Neuronal stem cell (in vitro differentiated cells): ENCODE results near the gene RARB.

Experiments
- DNase-seq: peaks from one replicate; pipeline ENCODE4 v3.0.0-alpha.2; 2013; ENCODE audit warnings: low spot score
- H2AFZ ChIP-seq: one replicate; pipeline ENCODE4 v1.6.1; 2013; ENCODE audit warnings: mild to moderate bottlenecking, low read length, inconsistent platforms
- H2AK5ac ChIP-seq: 2 replicates; pipeline ENCODE4 v1.6.1; 2013; ENCODE audit warnings: low read depth, mild to moderate bottlenecking, inconsistent platforms, low read length, moderate library complexity, mixed read lengths
- H2BK120ac ChIP-seq: 2 replicates; pipeline ENCODE4 v1.6.1; 2013; ENCODE audit warnings: low read depth, mild to moderate bottlenecking, inconsistent platforms, low read length, moderate library complexity, mixed read lengths
- H2BK12ac ChIP-seq: one replicate; pipeline ENCODE4 v1.6.1; 2013; ENCODE audit warnings: low read length, inconsistent platforms
- H2BK15ac ChIP-seq: 2 replicates; pipeline ENCODE4 v1.6.1; 2013; ENCODE audit warnings: mild to moderate bottlenecking, low read length, inconsistent platforms, mixed read lengths
- H2BK5ac ChIP-seq: one replicate; pipeline ENCODE4 v1.6.1; 2013; ENCODE audit warnings: inconsistent platforms, mild to moderate bottlenecking, low read length, moderate library complexity
- H3K14ac ChIP-seq: one replicate; pipeline ENCODE4 v1.6.1; 2013; ENCODE audit warnings: low read length, inconsistent platforms
- H3K18ac ChIP-seq: 2 replicates; pipeline ENCODE4 v1.6.1; 2013; ENCODE audit warnings: low read length, inconsistent platforms
- H3K23ac ChIP-seq: 2 replicates; pipeline ENCODE4 v1.6.1; 2013; ENCODE audit warnings: low read depth, mild to moderate bottlenecking, mixed read lengths, low read length, inconsistent platforms; ENCODE audit not compliant: poor library complexity
- H3K27ac ChIP-seq: replicated peaks from 3 replicates; pipeline ENCODE4 v1.5.1; 2013; ENCODE audit warnings: low read length, inconsistent platforms
- H3K27me3 ChIP-seq, 3 experiments: 2 replicates each; pipeline ENCODE4 v1.6.1; 2013; ENCODE audit warnings: low read length in 3 of 3, mild to moderate bottlenecking in 2 of 3, inconsistent platforms in 1 of 3, low read depth in 1 of 3, mixed read lengths in 1 of 3, moderate library complexity in 1 of 3; ENCODE audit not compliant: control insufficient read depth in 3 of 3, insufficient read depth in 3 of 3
- H3K36me3 ChIP-seq, 2 donors: replicated peaks in 1 of 2; 2 replicates each; pipeline ENCODE4 v1.6.1; 2013; ENCODE audit warnings: low read length in 2 of 2; ENCODE audit not compliant: control insufficient read depth in 2 of 2, insufficient read depth in 2 of 2
- H3K4ac ChIP-seq: 2 replicates; pipeline ENCODE4 v1.6.1; 2013; ENCODE audit warnings: inconsistent platforms, mild to moderate bottlenecking, low read length, moderate library complexity
- H3K4me1 ChIP-seq, 2 donors: 1 replicate in 1 of 2; 2 replicates in 1 of 2; pipeline ENCODE4 v1.6.1; 2013; ENCODE audit warnings: low read length in 2 of 2, low read depth in 1 of 2; ENCODE audit not compliant: control insufficient read depth in 2 of 2, insufficient read depth in 1 of 2
- H3K4me2 ChIP-seq: one replicate; pipeline ENCODE4 v1.6.1; 2013; ENCODE audit warnings: mild to moderate bottlenecking, low read length, inconsistent platforms; ENCODE audit not compliant: insufficient read depth, poor library complexity, severe bottlenecking
- H3K4me3 ChIP-seq, 2 donors: 2 replicates each; pipeline ENCODE4 v1.5.1; 2013; ENCODE audit warnings: low read length in 2 of 2, mild to moderate bottlenecking in 2 of 2, inconsistent platforms in 1 of 2, moderate library complexity in 1 of 2
- H3K79me1 ChIP-seq: one replicate; pipeline ENCODE4 v1.6.1; 2013; ENCODE audit warnings: low read depth, mild to moderate bottlenecking, inconsistent platforms, low read length, moderate library complexity
- H3K9ac ChIP-seq: one replicate; pipeline ENCODE4 v1.6.1; 2013; ENCODE audit warnings: mild to moderate bottlenecking, low read depth, low read length, inconsistent platforms; ENCODE audit not compliant: poor library complexity
- H3K9me3 ChIP-seq, 2 donors: replicated peaks in 1 of 2; 2 replicates each; pipeline versions ENCODE3 to v1.6.1; 2013; ENCODE audit warnings: low read length in 2 of 2, mild to moderate bottlenecking in 2 of 2, inconsistent platforms in 1 of 2, low read depth in 1 of 2, mixed read lengths in 1 of 2, moderate library complexity in 1 of 2; ENCODE audit not compliant: control insufficient read depth in 2 of 2, insufficient read depth in 1 of 2
- H4K8ac ChIP-seq: one replicate; pipeline ENCODE4 v1.6.1; 2013; ENCODE audit warnings: low read depth, mild to moderate bottlenecking, inconsistent platforms, low read length, moderate library complexity
- H4K91ac ChIP-seq: one replicate; pipeline ENCODE4 v1.6.1; 2013; ENCODE audit warnings: low read length, low read depth, mild to moderate bottlenecking, inconsistent platforms; ENCODE audit not compliant: poor library complexity
- WGBS, 2 donors: extraction: QIAGEN DNeasy Blood & Tissue Kit; methylation state at CpG; one replicate each; pipeline ENCODE4 v1.1.7; 2013; ENCODE audit warnings: missing lambda C conversion rate in 2 of 2, mixed read lengths in 1 of 2; ENCODE audit not compliant: insufficient read length in 2 of 2, insufficient replicate concordance in 1 of 2; ENCODE audit errors: extremely low coverage in 2 of 2; 5-methylcytosine and 5-hydroxymethylcytosine counted together

Gene RARB

DNA sequence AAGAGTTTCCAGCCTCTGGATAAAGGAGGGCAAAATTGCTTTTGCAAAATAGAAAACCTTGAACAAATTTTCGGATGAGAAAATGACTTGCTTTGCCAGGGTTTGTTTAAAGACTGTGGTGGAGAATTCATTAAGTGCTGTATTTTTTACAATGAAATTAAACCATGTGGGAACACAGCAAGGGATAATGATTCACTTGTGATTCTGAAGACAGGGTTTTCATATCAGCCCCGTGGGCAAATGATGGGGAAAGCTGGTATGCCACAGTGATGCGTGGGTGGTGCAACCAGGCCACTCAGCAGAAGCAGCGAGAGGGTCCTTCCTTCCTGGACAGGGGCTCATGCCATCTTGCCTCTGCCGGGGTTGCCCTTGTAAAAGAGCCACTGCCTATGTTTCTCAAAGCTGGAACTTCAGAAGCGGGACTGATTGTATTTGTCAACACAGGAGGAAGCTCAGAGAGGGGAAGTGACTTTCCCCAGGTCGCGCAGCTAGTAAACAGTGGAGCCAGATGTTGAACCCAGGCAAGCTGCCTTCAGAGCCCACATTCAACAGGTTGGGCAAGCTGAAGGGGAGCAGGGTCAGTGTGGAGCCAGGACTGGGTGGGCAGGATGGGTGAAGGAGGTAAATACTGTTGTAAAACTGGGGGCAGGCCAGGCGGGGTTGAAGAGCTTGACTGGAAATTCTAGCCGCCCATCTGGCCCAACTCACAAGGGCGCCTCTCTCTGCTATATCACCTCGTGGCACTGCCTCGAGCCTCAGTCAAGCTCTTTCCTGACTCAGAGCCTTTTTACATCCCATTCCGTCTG, 157.5 kb downstream of the RARB start:
- Histone ChIP-seq H3K27ac (no peak overlapping the region), H4K8ac (no peak overlapping the region), H3K14ac (no peak overlapping the region), H2BK5ac (no peak overlapping the region), H3K4me2 (no peak overlapping the region), H3K4me3 (no peak overlapping the region), H4K91ac (no peak overlapping the region), H2BK120ac (no peak overlapping the region), H3K9ac (no peak overlapping the region), H2AFZ (no peak overlapping the region), H3K23ac (no peak overlapping the region), H3K4ac (no peak overlapping the region), H3K4me1 (peaks cover 0 to 2% of the 10 kb centered on the region in 2 donors), H3K18ac (no peak overlapping the region), H3K27me3 (no peaks in the 10 kb centered on the region), H2AK5ac (no peak overlapping the region), H3K36me3 (no peaks in the 10 kb centered on the region), H2BK15ac (peak overlapping the region; percentile 1), H3K9me3 (peaks cover 0 to 5% of the 10 kb centered on the region in 2 donors), H2BK12ac (no peak overlapping the region), H3K79me1 (no peaks in the 10 kb centered on the region)
- no CpG with 5 or more reads among the region's 14 CpGs for WGBS, 2 donors
- DNase-seq = no peak

GRCh38 chr3:25586167-25586505, 158.1 kb downstream of the RARB start:
- no peak overlapping the region for H3K14ac ChIP-seq
- DNase-seq = no peak
- H2BK120ac ChIP-seq = no peak overlapping the region
- H3K27me3 ChIP-seq = no peaks in the 10 kb centered on the region
- no peak overlapping the region for H3K4me3 ChIP-seq
- H4K8ac ChIP-seq = no peak overlapping the region
- no peak overlapping the region for H3K27ac ChIP-seq
- no peak overlapping the region for H2BK12ac ChIP-seq
- H3K18ac ChIP-seq = no peak overlapping the region
- WGBS, 2 donors = no CpG with 5 or more reads among the region's 6 CpGs
- no peak overlapping the region for H3K9ac ChIP-seq
- no peak overlapping the region for H3K4me2 ChIP-seq
- no peak overlapping the region for H2BK5ac ChIP-seq
- H3K36me3 ChIP-seq = no peaks in the 10 kb centered on the region
- H3K4ac ChIP-seq = no peak overlapping the region
- H3K79me1 ChIP-seq = no peaks in the 10 kb centered on the region
- H2AK5ac ChIP-seq = no peak overlapping the region
- H2BK15ac ChIP-seq = peak overlapping the region; percentile 1
- H3K9me3 ChIP-seq = peaks cover 0 to 5% of the 10 kb centered on the region in 2 donors
- H2AFZ ChIP-seq = no peak overlapping the region
- H3K4me1 ChIP-seq = peaks cover 0 to 2% of the 10 kb centered on the region in 2 donors
- no peak overlapping the region for H3K23ac ChIP-seq
- H4K91ac ChIP-seq = no peak overlapping the region

GRCh38 chr3:25586553-25586952, 158.5 kb downstream of the RARB start:
- no peaks in the 10 kb centered on the region for H3K27me3 ChIP-seq
- no peak overlapping the region for H3K4me3 ChIP-seq
- H4K8ac ChIP-seq = no peak overlapping the region
- no peak for DNase-seq
- no peak overlapping the region for H2BK15ac ChIP-seq
- H3K4me2 ChIP-seq = no peak overlapping the region
- no peak overlapping the region for H2BK120ac ChIP-seq
- no peak overlapping the region for H3K23ac ChIP-seq
- H3K4me1 ChIP-seq = peaks cover 0 to 2% of the 10 kb centered on the region in 2 donors
- no peak overlapping the region for H3K27ac ChIP-seq
- H3K18ac ChIP-seq = peak overlapping the region; percentile 11
- no peak overlapping the region for H3K14ac ChIP-seq
- no peaks in the 10 kb centered on the region for H3K79me1 ChIP-seq
- H2BK12ac ChIP-seq = no peak overlapping the region
- WGBS, 2 donors = no CpG with 5 or more reads among the region's 11 CpGs
- H2BK5ac ChIP-seq = no peak overlapping the region
- no peak overlapping the region for H2AFZ ChIP-seq
- H3K9ac ChIP-seq = no peak overlapping the region
- no peak overlapping the region for H4K91ac ChIP-seq
- H3K9me3 ChIP-seq = peaks cover 0 to 5% of the 10 kb centered on the region in 2 donors
- no peaks in the 10 kb centered on the region for H3K36me3 ChIP-seq
- H3K4ac ChIP-seq = no peak overlapping the region
- no peak overlapping the region for H2AK5ac ChIP-seq

DNA sequence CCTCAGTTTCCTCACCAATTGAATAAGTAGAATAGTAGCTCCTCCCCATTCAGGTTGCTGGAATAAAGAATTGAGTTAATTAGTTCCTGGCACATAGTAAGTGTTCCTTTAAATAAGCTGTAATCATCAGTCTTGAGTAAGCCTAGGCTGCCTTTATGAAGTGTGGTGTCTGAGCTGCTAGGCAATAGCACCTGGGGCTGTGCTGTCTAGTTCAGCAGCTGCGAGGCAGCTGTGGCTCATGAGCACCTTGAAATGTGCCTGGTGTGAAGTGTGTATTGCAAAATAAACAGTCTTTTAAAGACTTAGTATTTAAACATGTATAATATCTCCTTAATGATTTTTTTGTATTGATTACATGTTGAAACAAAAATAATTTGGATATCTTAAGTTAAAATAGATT, 159.0 kb downstream of the RARB start:
- no peak overlapping the region for H3K4me2 ChIP-seq
- no peak overlapping the region for H3K18ac ChIP-seq
- H3K9me3 ChIP-seq = peaks cover 0 to 5% of the 10 kb centered on the region in 2 donors
- no peak overlapping the region for H3K9ac ChIP-seq
- no peak overlapping the region for H3K4me3 ChIP-seq
- H4K91ac ChIP-seq = no peak overlapping the region
- DNase-seq = no peak
- H2BK120ac ChIP-seq = no peak overlapping the region
- no peak overlapping the region for H2BK5ac ChIP-seq
- H2BK15ac ChIP-seq = no peak overlapping the region
- H3K36me3 ChIP-seq = no peaks in the 10 kb centered on the region
- H3K4ac ChIP-seq = no peak overlapping the region
- no peak overlapping the region for H2AFZ ChIP-seq
- no peak overlapping the region for H3K23ac ChIP-seq
- H3K27ac ChIP-seq = no peak overlapping the region
- H3K27me3 ChIP-seq = no peaks in the 10 kb centered on the region
- no peak overlapping the region for H4K8ac ChIP-seq
- WGBS, 2 donors = no CpG with 5 or more reads among the region's 1 CpG
- no peak overlapping the region for H2BK12ac ChIP-seq
- H3K14ac ChIP-seq = no peak overlapping the region
- peaks cover 0 to 2% of the 10 kb centered on the region in 2 donors for H3K4me1 ChIP-seq
- no peak overlapping the region for H2AK5ac ChIP-seq
- H3K79me1 ChIP-seq = no peaks in the 10 kb centered on the region
